ENCODE measurements around the gene HS6ST3.

The HS6ST3 gene

DNA sequence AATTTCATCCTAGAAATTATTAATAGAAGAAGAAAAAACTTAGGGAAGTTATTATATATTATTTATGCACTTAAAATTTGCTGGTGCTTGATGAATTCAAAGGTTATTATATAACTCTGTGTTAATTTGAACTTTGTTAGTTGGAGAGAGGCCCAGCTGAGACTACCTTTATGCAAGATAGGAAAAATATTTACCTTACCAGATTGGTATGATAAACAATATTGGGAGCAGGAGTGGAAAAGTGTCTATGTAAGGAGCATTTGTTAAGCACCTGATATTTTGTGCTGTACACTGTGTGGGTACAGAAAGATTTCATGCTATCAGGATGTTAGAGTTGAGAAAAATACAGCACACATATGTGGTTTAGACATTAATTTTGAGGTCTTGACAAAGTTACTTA is 547.1 kb downstream of the HS6ST3 start:
- no peak overlapping the region for H2AFZ ChIP-seq (ENCODE audit: low read depth, low read length)
- no peak for TF ChIP-seq EZH2phosphoT487 (IDR thresholded peaks at IDR 0.05; ENCODE audit: low read depth)
- TF ChIP-seq, protein P1, sequence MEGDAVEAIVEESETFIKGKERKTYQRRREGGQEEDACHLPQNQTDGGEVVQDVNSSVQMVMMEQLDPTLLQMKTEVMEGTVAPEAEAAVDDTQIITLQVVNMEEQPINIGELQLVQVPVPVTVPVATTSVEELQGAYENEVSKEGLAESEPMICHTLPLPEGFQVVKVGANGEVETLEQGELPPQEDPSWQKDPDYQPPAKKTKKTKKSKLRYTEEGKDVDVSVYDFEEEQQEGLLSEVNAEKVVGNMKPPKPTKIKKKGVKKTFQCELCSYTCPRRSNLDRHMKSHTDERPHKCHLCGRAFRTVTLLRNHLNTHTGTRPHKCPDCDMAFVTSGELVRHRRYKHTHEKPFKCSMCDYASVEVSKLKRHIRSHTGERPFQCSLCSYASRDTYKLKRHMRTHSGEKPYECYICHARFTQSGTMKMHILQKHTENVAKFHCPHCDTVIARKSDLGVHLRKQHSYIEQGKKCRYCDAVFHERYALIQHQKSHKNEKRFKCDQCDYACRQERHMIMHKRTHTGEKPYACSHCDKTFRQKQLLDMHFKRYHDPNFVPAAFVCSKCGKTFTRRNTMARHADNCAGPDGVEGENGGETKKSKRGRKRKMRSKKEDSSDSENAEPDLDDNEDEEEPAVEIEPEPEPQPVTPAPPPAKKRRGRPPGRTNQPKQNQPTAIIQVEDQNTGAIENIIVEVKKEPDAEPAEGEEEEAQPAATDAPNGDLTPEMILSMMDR (IDR thresholded peaks at IDR 0.05; ENCODE audit: low read depth, low read length), result no peak
- H3K4me3 ChIP-seq (ENCODE audit: low read length), result no peak overlapping the region
- H3K79me2 ChIP-seq (ENCODE audit: low read length), result no peaks in the 10 kb centered on the region
- H3K4me1 ChIP-seq (ENCODE audit: low read length), result no peaks in the 10 kb centered on the region
- no peak overlapping the region for H3K9ac ChIP-seq (ENCODE audit: low read length)
- H3K9me3 ChIP-seq (ENCODE audit: insufficient read depth, low read length), result peaks cover 6% of the 10 kb centered on the region; the same call in 1 of the 2 replicates
- H3K4me2 ChIP-seq (ENCODE audit: low read length), result no peak overlapping the region
- H3K27me3 ChIP-seq (ENCODE audit: low read depth, low read length), result no peaks in the 10 kb centered on the region
- H3K36me3 ChIP-seq (replicated peaks; ENCODE audit: low read depth, low read length), result no peaks in the 10 kb centered on the region
- H3K27ac ChIP-seq (ENCODE audit: low read length), result no peak overlapping the region
- no peaks in the 10 kb centered on the region for H4K20me1 ChIP-seq (ENCODE audit: insufficient read depth, low read length)

GRCh38 chr13:96646101-96646500 is 556.2 kb downstream of the HS6ST3 start:
- no peak overlapping the region for H3K4me3 ChIP-seq (ENCODE audit: low read length)
- H3K27me3 ChIP-seq (ENCODE audit: low read depth, low read length), result no peaks in the 10 kb centered on the region
- H3K9ac ChIP-seq (ENCODE audit: low read length), result no peak overlapping the region
- H4K20me1 ChIP-seq (ENCODE audit: insufficient read depth, low read length), result no peaks in the 10 kb centered on the region
- no peak overlapping the region for H2AFZ ChIP-seq (ENCODE audit: low read depth, low read length)
- H3K4me1 ChIP-seq (ENCODE audit: low read length), result peaks cover 16% of the 10 kb centered on the region
- H3K9me3 ChIP-seq (ENCODE audit: insufficient read depth, low read length), result peaks cover 7% of the 10 kb centered on the region; the same call in 1 of the 2 replicates
- no peaks in the 10 kb centered on the region for H3K36me3 ChIP-seq (replicated peaks; ENCODE audit: low read depth, low read length)
- no peak for TF ChIP-seq EZH2phosphoT487 (IDR thresholded peaks at IDR 0.05; ENCODE audit: low read depth)
- TF ChIP-seq, protein P1 (IDR thresholded peaks at IDR 0.05; ENCODE audit: low read depth, low read length), result no peak
- H3K27ac ChIP-seq (ENCODE audit: low read length), result no peak overlapping the region
- H3K4me2 ChIP-seq (ENCODE audit: low read length), result no peak overlapping the region
- no peaks in the 10 kb centered on the region for H3K79me2 ChIP-seq (ENCODE audit: low read length)

GRCh38 chr13:96646515-96647211 is 556.8 kb downstream of the HS6ST3 start:
- Histone ChIP-seq H3K9ac (ENCODE audit: low read length) (no peak overlapping the region), H3K36me3 (replicated peaks; ENCODE audit: low read depth, low read length) (no peaks in the 10 kb centered on the region), H4K20me1 (ENCODE audit: insufficient read depth, low read length) (no peaks in the 10 kb centered on the region), H3K4me2 (ENCODE audit: low read length) (no peak overlapping the region), H2AFZ (ENCODE audit: low read depth, low read length) (no peak overlapping the region), H3K4me3 (ENCODE audit: low read length) (no peak overlapping the region), H3K9me3 (ENCODE audit: insufficient read depth, low read length) (peaks cover 7% of the 10 kb centered on the region; the same call in 1 of the 2 replicates), H3K79me2 (ENCODE audit: low read length) (no peaks in the 10 kb centered on the region), H3K27me3 (ENCODE audit: low read depth, low read length) (peaks cover 4% of the 10 kb centered on the region), H3K4me1 (ENCODE audit: low read length) (peaks cover 16% of the 10 kb centered on the region), H3K27ac (ENCODE audit: low read length) (no peak overlapping the region)
- TF ChIP-seq, protein P1 (IDR thresholded peaks at IDR 0.05; ENCODE audit: low read depth, low read length), result no peak
- TF ChIP-seq EZH2phosphoT487 (IDR thresholded peaks at IDR 0.05; ENCODE audit: low read depth), result no peak

GRCh38 chr13:96650301-96650886 is 560.5 kb downstream of the HS6ST3 start:
- H3K9me3 ChIP-seq (ENCODE audit: insufficient read depth, low read length), result peaks cover 3% of the 10 kb centered on the region; the same call in 1 of the 2 replicates
- peaks cover 8% of the 10 kb centered on the region for H3K27me3 ChIP-seq (ENCODE audit: low read depth, low read length)
- H3K79me2 ChIP-seq (ENCODE audit: low read length), result no peaks in the 10 kb centered on the region
- H2AFZ ChIP-seq (ENCODE audit: low read depth, low read length), result no peak overlapping the region
- no peak overlapping the region for H3K9ac ChIP-seq (ENCODE audit: low read length)
- peaks cover 16% of the 10 kb centered on the region for H3K4me1 ChIP-seq (ENCODE audit: low read length)
- TF ChIP-seq EZH2phosphoT487 (IDR thresholded peaks at IDR 0.05; ENCODE audit: low read depth), result no peak
- TF ChIP-seq, protein P1 (IDR thresholded peaks at IDR 0.05; ENCODE audit: low read depth, low read length), result peak; percentile 14; the same call in 1 of the 2 replicates
- no peaks in the 10 kb centered on the region for H3K36me3 ChIP-seq (replicated peaks; ENCODE audit: low read depth, low read length)
- peak overlapping the region; percentile 11 for H3K4me2 ChIP-seq (ENCODE audit: low read length)
- no peaks in the 10 kb centered on the region for H4K20me1 ChIP-seq (ENCODE audit: insufficient read depth, low read length)
- no peak overlapping the region for H3K4me3 ChIP-seq (ENCODE audit: low read length)
- no peak overlapping the region for H3K27ac ChIP-seq (ENCODE audit: low read length)

All from OCI-LY3 (cell line).